SK-MEL-5 (cell line): ENCODE data around the gene RAPGEF6. TPM values are rescaled to one million over a fixed set of nuclear protein-coding genes. Genes with fewer than 3 reads are reported as not detected.

Experiments used
- small RNA-seq, 2 experiments: library from RNA; depleted of rRNA; stranded (forward); fragments of <200 nt; gene quantifications; one replicate each; pipeline ENCODE3, GENCODE V24; 2014
- total RNA-seq: library from RNA; depleted of rRNA; stranded (reverse); fragments of >200 nt; shearing (Covaris generic); gene quantifications from 2 replicates; pipeline ENCODE4 v1.2.3, GENCODE V29; 2014; rRNA removed

RAPGEF6 gene
- total RNA-seq, 1 experiment from 2014 or later: 15.0 TPM

Small RNA genes lying within 50 kb of the gene (small RNA-seq; reads per million reads assigned to genes)
- gene RF02271: 0 reads per million in 2 experiments

Other genes with a start within 250 kb of the RAPGEF6 start
- gene FNIP1, start 161.8 kb upstream of the RAPGEF6 start, total RNA-seq: 36.2 and 39.4 TPM in 2 replicates